Panc1 (cell line): ENCODE data around the gene SEMA3D. TPM values are rescaled to one million over a fixed set of nuclear protein-coding genes. Genes with fewer than 3 reads are reported as not detected.

ENCODE experiments used
- ATAC-seq: fragments of 200-7000 bp; cut with Tn5 transposase; 2 replicates; pipeline ENCODE4 v1.9.1; 2020; ENCODE audit warnings: mild to moderate bottlenecking, moderate library complexity
- BruUV-seq: library from RNA; stranded (reverse); fragments of 400-500 nt; replicated peaks from 2 replicates; lab custom pipeline; 2021; lab: Mats Ljungman, UMichigan
- CTCF ChIA-PET: fragments of 300-600 bp; sonication (Branson Sonifier 250); formaldehyde crosslinking; loops from one replicate; lab custom pipeline; 2022; ENCODE audit warnings: antibody characterized with exemption; lab: Charles Lee
- POLR2A ChIA-PET: fragments of 300-600 bp; sonication (Branson Sonifier 250); formaldehyde crosslinking; loops from one replicate; lab custom pipeline; 2022; ENCODE audit warnings: antibody characterized with exemption; lab: Charles Lee
- DNase-seq: peaks from one replicate; pipeline ENCODE4 v3.0.0-alpha.2; 2010; ENCODE audit warnings: low read depth, low spot score
- H3K27ac ChIP-seq: 2 replicates; pipeline ENCODE4 v1.5.1; 2011; ENCODE audit warnings: mild to moderate bottlenecking, low read length, inconsistent platforms
- H3K27me3 ChIP-seq: fragments of 200-500 bp; sonication (Bioruptor generic); 2 replicates; pipeline ENCODE4 v1.6.0; 2014; ENCODE audit warnings: low read length, inconsistent platforms; ENCODE audit not compliant: control insufficient read depth, insufficient read depth
- H3K36me3 ChIP-seq: fragments of 200-500 bp; sonication (Bioruptor generic); 2 replicates; pipeline ENCODE4 v1.5.1; 2014; ENCODE audit warnings: inconsistent platforms, mild to moderate bottlenecking, low read length, moderate library complexity; ENCODE audit not compliant: control insufficient read depth, insufficient read depth
- H3K4me1 ChIP-seq: 2 replicates; pipeline ENCODE4 v1.5.1; 2011; ENCODE audit warnings: inconsistent platforms, mild to moderate bottlenecking, low read length, moderate library complexity; ENCODE audit not compliant: control insufficient read depth, insufficient read depth
- H3K4me3 ChIP-seq, 2 experiments: 2 replicates each; pipeline ENCODE4 v1.5.1; 2011 to 2012; ENCODE audit warnings: low read depth in 2 of 2, low read length in 2 of 2, mild to moderate bottlenecking in 2 of 2, inconsistent platforms in 1 of 2, moderate library complexity in 1 of 2
- H3K9me3 ChIP-seq: fragments of 200-500 bp; sonication (Bioruptor generic); 2 replicates; pipeline ENCODE4 v1.5.1; 2014; ENCODE audit warnings: low read depth, mild to moderate bottlenecking, inconsistent platforms, low read length, moderate library complexity; ENCODE audit not compliant: control insufficient read depth, insufficient read depth
- CTCF ChIP-seq: fragments of 450-650 bp; IDR thresholded peaks from 2 replicates; pipeline ENCODE4 v1.5.1; 2017; ENCODE audit warnings: mild to moderate bottlenecking
- POLR2AphosphoS5 ChIP-seq: IDR thresholded peaks from 2 replicates; pipeline ENCODE4 v1.6.1; 2012; ENCODE audit warnings: mild to moderate bottlenecking, low read depth, low read length, moderate library complexity
- REST ChIP-seq, 2 experiments: IDR thresholded peaks; 2 replicates each; pipeline ENCODE4 v1.6.1; 2011 to 2012; ENCODE audit warnings: low read depth in 2 of 2, control low read depth in 1 of 2, low read length in 1 of 2, mild to moderate bottlenecking in 1 of 2, moderate library complexity in 1 of 2; ENCODE audit not compliant: insufficient read depth in 1 of 2
- SIN3A ChIP-seq: IDR thresholded peaks from 2 replicates; pipeline ENCODE4 v1.6.1; 2012; ENCODE audit warnings: low read depth, mild to moderate bottlenecking, low read length, moderate library complexity, borderline replicate concordance; ENCODE audit not compliant: insufficient read depth
- TCF7L2 ChIP-seq: IDR thresholded peaks from 2 replicates; pipeline ENCODE4 v1.6.1; 2011; ENCODE audit warnings: mild to moderate bottlenecking, low read depth, low read length, inconsistent platforms
- in situ Hi-C: cut with HindIII; loops from 2 replicates; pipeline ENCODE4 v1.10.0; 2016; ENCODE audit warnings: low sequenced_read_pairs, low pct_unique_long_range_greater_than_20kb
- intact Hi-C: fragments of 100-400 bp; cut with micrococcal nuclease; formaldehyde crosslinking; loops from one replicate; pipeline ENCODE4 v1.10.0; 2022; ENCODE audit not compliant: unreplicated experiment
- total RNA-seq: library from RNA; stranded (reverse); gene quantifications from one replicate; pipeline ENCODE4 v1.2.1, GENCODE V29; 2021; ENCODE audit not compliant: unreplicated experiment

SEMA3D gene
- total RNA-seq, 1 experiment from 2014 or later: 11.5 TPM

- no peaks in the 10 kb centered on the region for H3K9me3 ChIP-seq
- no peaks in the 10 kb centered on the region for H3K36me3 ChIP-seq
- DNase-seq (no peak), ATAC-seq (no peak)
- ChIA-PET POLR2A (no interaction called here), CTCF (no interaction called here)
- TF ChIP-seq SIN3A (no peak), TCF7L2 (no peak), REST (IDR thresholded peaks at IDR 0.05; ENCODE audit: insufficient read depth in 1 of 2, low read depth in 2 of 2, low read length in 1 of 2) (no peak), POLR2AphosphoS5 (no peak), CTCF (no peak)
- H3K4me1 ChIP-seq: no peaks in the 10 kb centered on the region
- intact Hi-C loops (no loop called here), in situ Hi-C loops (no loop called here)
- no peaks in the 10 kb centered on the region for H3K27me3 ChIP-seq
- no peak overlapping the region for H3K4me3 ChIP-seq
- no peak overlapping the region for H3K27ac ChIP-seq
- BruUV-seq: no TSS peak
These were observed 237.8 kb downstream of the SEMA3D start for GRCh38 chr7:84949067-84949466.

GRCh38 chr7:84948634-84949033 lies 238.2 kb downstream of the SEMA3D start:
- in situ Hi-C loops (no loop called here), intact Hi-C loops (no loop called here)
- no peak for TF ChIP-seq SIN3A
- no peak for TF ChIP-seq CTCF
- no peak for TF ChIP-seq TCF7L2
- TF ChIP-seq POLR2AphosphoS5: no peak
- TF ChIP-seq REST (IDR thresholded peaks at IDR 0.05; ENCODE audit: insufficient read depth in 1 of 2, low read depth in 2 of 2, low read length in 1 of 2): no peak
- ATAC-seq: no peak
- H3K9me3 ChIP-seq: no peaks in the 10 kb centered on the region
- no TSS peak for BruUV-seq
- POLR2A ChIA-PET: no interaction called here
- H3K4me1 ChIP-seq: no peaks in the 10 kb centered on the region
- H3K36me3 ChIP-seq: no peaks in the 10 kb centered on the region
- no peak overlapping the region for H3K27ac ChIP-seq
- no peak overlapping the region for H3K4me3 ChIP-seq
- DNase-seq: no peak
- H3K27me3 ChIP-seq: no peaks in the 10 kb centered on the region
- CTCF ChIA-PET: no interaction called here
